Mesendoderm (in vitro differentiated cells): Measurements from ENCODE around the gene GSDMA.

Experiments
- DNase-seq: peaks from one replicate; pipeline ENCODE4 v3.0.0; 2013
- H2AK5ac ChIP-seq: 2 replicates; pipeline ENCODE4 v1.6.1; 2013; ENCODE audit warnings: low read length, inconsistent platforms
- H2BK120ac ChIP-seq: 2 replicates; pipeline ENCODE4 v1.6.1; 2013; ENCODE audit warnings: low read depth, mild to moderate bottlenecking, low read length, moderate library complexity, mixed read lengths
- H2BK15ac ChIP-seq: replicated peaks from 2 replicates; pipeline ENCODE4 v1.6.1; 2013; ENCODE audit warnings: low read depth, mild to moderate bottlenecking, moderate library complexity
- H2BK5ac ChIP-seq: 2 replicates; pipeline ENCODE4 v1.6.1; 2013; ENCODE audit warnings: low read length, inconsistent platforms
- H3K18ac ChIP-seq: 2 replicates; pipeline ENCODE4 v1.6.1; 2013; ENCODE audit warnings: mild to moderate bottlenecking, low read length, mixed read lengths
- H3K23ac ChIP-seq: one replicate; pipeline ENCODE4 v1.6.1; 2013; ENCODE audit warnings: low read length
- H3K27ac ChIP-seq: 2 replicates; pipeline ENCODE4 v1.5.1; 2013; ENCODE audit warnings: low read depth, mild to moderate bottlenecking, inconsistent platforms, low read length, moderate library complexity
- H3K27me3 ChIP-seq: 2 replicates; pipeline ENCODE4 v1.6.1; 2013; ENCODE audit warnings: low read length, control low read depth, mild to moderate bottlenecking, inconsistent platforms; ENCODE audit not compliant: insufficient read depth, poor library complexity
- H3K36me3 ChIP-seq: 2 replicates; pipeline ENCODE4 v1.6.1; 2013; ENCODE audit warnings: low read length, inconsistent platforms; ENCODE audit not compliant: control insufficient read depth, insufficient read depth
- H3K4ac ChIP-seq: one replicate; pipeline ENCODE4 v1.6.1; 2013; ENCODE audit warnings: low read depth, mild to moderate bottlenecking, low read length, moderate library complexity
- H3K4me1 ChIP-seq: 2 replicates; pipeline ENCODE4 v1.6.1; 2013; ENCODE audit warnings: low read depth, low read length, inconsistent platforms; ENCODE audit not compliant: control insufficient read depth
- H3K4me2 ChIP-seq: 2 replicates; pipeline ENCODE4 v1.6.1; 2013; ENCODE audit warnings: low read length
- H3K4me3 ChIP-seq: 2 replicates; pipeline ENCODE4 v1.5.1; 2013; ENCODE audit warnings: mild to moderate bottlenecking, low read length
- H3K56ac ChIP-seq: one replicate; pipeline ENCODE4 v1.6.1; 2013; ENCODE audit warnings: low read length
- H3K79me1 ChIP-seq: 2 replicates; pipeline ENCODE4 v1.6.1; 2013; ENCODE audit warnings: low read length, inconsistent platforms
- H3K79me2 ChIP-seq: 2 replicates; pipeline ENCODE4 v1.6.1; 2013; ENCODE audit warnings: mild to moderate bottlenecking, low read length; ENCODE audit not compliant: control insufficient read depth, insufficient read depth
- H3K9ac ChIP-seq: 2 replicates; pipeline ENCODE4 v1.6.1; 2013; ENCODE audit warnings: low read length, inconsistent platforms
- H4K5ac ChIP-seq: one replicate; pipeline ENCODE4 v1.6.1; 2013; ENCODE audit warnings: low read length
- H4K8ac ChIP-seq: one replicate; pipeline ENCODE4 v1.6.1; 2013; ENCODE audit warnings: low read depth, mild to moderate bottlenecking, control low read depth, low read length, moderate library complexity
- WGBS: extraction: QIAGEN DNeasy Blood & Tissue Kit; methylation state at CpG from one replicate; pipeline ENCODE4 v1.1.7; 2013; ENCODE audit warnings: low lambda C conversion rate, missing lambda C conversion rate; ENCODE audit not compliant: insufficient coverage; ENCODE audit errors: extremely low coverage; 5-methylcytosine and 5-hydroxymethylcytosine counted together
- small RNA-seq: library from polyadenylated mRNA; stranded (forward); fragments of <200 nt; extraction: miRNeasy Mini kit (QIAGEN cat#:217004); gene quantifications from one replicate; pipeline ENCODE3, GENCODE V24; 2013; ENCODE audit not compliant: insufficient read depth

The GSDMA gene

DNA sequence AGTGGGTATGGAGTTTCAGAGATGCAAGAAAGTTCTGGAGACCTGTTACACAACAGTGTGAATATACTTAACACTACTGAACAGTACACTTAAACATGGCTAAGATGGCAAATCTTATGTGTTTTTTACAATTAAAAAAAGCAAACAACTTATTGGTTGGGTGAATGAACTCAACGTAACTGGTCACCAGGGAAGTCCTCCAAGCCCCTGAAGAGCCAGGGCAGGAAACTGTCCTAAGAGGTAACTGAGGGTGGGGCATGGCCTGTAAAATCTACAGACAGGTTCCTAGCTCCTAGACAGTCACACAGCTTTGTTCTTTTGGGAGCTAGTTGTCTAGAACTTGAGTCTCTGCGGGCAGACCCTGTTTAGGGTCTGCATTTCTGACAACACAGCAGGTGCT lies 62.8 kb downstream of the GSDMA start:
- H3K4me3 ChIP-seq: no peak overlapping the region

DNA sequence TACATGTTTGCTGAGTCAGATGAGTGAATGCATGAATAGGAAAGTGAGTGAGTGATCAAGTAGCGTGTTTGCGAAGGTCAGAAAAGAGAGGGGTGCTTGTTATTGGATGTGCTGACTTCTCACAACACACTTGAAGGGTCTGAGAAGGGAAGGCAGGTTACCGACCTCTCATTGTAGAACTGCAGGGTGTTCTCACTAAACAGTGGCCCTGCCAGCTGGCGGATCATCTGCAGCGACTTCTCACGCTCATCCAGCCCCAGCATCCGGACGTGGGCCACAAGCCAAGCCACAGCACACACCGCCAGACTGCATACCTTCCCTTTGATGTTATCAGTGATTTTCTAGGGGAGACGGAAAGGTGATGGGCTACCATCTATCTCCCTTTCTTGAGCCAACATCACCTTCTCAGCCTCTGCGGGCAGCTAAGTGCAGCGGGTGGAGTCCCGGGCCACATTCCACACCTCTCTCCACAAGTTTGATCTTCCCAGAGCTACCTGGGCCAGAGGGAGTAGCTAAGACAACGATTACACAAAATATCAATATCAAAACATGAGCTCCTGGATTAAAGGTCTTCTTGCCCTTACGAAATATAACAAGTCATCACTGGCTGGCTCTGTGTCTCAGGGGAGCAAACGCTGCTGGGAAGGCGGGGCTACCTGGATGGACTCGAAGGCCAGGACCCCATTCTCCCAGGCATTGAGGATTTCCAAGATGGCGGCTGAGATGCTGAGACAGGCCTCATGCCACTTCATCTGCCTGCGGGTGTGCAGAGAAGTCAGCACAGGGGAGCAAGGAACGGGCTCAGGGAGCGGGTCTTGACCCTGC lies 63.4 kb downstream of the GSDMA start:
- no peak overlapping the region for H3K4ac ChIP-seq
- no peaks in the 10 kb centered on the region for H3K4me1 ChIP-seq
- H3K9ac ChIP-seq: no peak overlapping the region
- H3K36me3 ChIP-seq: peaks cover 20% of the 10 kb centered on the region
- H3K79me2 ChIP-seq: no peaks in the 10 kb centered on the region
- H3K79me1 ChIP-seq: no peaks in the 10 kb centered on the region
- no peak overlapping the region for H3K4me2 ChIP-seq
- H4K8ac ChIP-seq: no peak overlapping the region
- no peak overlapping the region for H2BK15ac ChIP-seq
- H2BK120ac ChIP-seq: no peak overlapping the region
- H2BK5ac ChIP-seq: no peak overlapping the region
- no peak overlapping the region for H3K23ac ChIP-seq
- H3K27ac ChIP-seq: no peak overlapping the region
- WGBS: no CpG with 5 or more reads among the region's 22 CpGs
- no peak overlapping the region for H4K5ac ChIP-seq
- H3K18ac ChIP-seq: no peak overlapping the region
- no peak overlapping the region for H2AK5ac ChIP-seq
- DNase-seq: no peak
- H3K4me3 ChIP-seq: no peak overlapping the region
- H3K27me3 ChIP-seq: no peaks in the 10 kb centered on the region
- peak overlapping the region; percentile 81 for H3K56ac ChIP-seq

More for the DNA sequence above, 62.8 kb downstream of the GSDMA start:
- Histone ChIP-seq H4K8ac (no peak overlapping the region), H3K23ac (no peak overlapping the region), H2AK5ac (no peak overlapping the region), H3K56ac (no peak overlapping the region), H3K4me1 (no peaks in the 10 kb centered on the region), H3K27ac (no peak overlapping the region), H3K4me2 (no peak overlapping the region), H3K18ac (no peak overlapping the region), H3K79me2 (no peaks in the 10 kb centered on the region), H3K27me3 (no peaks in the 10 kb centered on the region), H2BK120ac (no peak overlapping the region), H3K79me1 (no peaks in the 10 kb centered on the region), H4K5ac (no peak overlapping the region), H3K36me3 (peaks cover 16% of the 10 kb centered on the region), H3K4ac (no peak overlapping the region), H2BK5ac (no peak overlapping the region), H2BK15ac (no peak overlapping the region), H3K9ac (no peak overlapping the region)
- DNase-seq: no peak
- WGBS: no CpG with 5 or more reads among the region's 2 CpGs

DNA sequence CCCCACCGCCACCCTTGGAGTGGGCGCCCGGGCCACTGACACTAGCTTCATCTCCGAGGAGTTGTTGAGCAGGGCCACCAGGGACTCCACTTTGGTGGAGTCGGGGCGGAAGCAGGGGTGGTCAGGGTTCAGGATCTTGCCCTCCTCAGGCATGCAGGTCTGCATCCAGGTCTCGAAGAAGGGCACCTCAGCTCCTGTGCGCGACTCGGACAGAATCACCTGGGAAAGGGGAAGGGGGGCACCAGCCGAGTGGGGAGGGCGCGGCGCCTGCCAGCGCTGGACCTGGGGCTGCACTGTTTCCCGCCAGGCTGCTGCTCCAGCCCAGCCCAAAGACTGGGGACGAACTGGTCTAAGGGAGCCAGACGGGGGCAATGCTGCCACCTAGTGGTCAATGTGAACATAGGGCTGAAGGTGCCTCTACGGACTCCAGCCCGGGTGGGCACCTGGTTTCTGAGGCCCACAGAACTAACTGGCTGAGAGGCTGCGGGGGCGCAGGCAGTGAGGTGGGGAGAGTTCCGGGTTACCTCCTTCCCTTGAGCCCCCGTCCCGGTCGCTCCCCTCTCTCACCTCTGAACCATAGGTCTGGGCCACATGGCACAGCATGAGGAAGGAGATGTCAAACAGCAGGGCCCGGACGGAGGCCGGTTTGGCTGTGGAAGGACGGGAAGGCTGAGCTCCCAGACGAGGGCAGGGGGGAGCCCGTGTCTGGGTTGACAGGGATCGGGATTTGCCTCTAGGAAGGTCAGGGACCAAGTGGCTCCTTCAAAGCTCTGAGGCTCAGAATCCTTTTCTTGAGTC lies 64.2 kb downstream of the GSDMA start:
- WGBS: no CpG with 5 or more reads among the region's 33 CpGs
- peaks cover 19% of the 10 kb centered on the region for H3K36me3 ChIP-seq

More for the DNA sequence above, 64.2 kb downstream of the GSDMA start:
- H3K4me1 ChIP-seq: no peaks in the 10 kb centered on the region
- no peaks in the 10 kb centered on the region for H3K79me1 ChIP-seq
- peak overlapping the region; percentile 29 for H3K9ac ChIP-seq
- H2BK15ac ChIP-seq: no peak overlapping the region
- H2BK5ac ChIP-seq: no peak overlapping the region
- no peak overlapping the region for H4K8ac ChIP-seq
- no peak overlapping the region for H3K27ac ChIP-seq
- no peak overlapping the region for H3K4me2 ChIP-seq
- H3K4me3 ChIP-seq: no peak overlapping the region
- no peak overlapping the region for H3K18ac ChIP-seq
- H3K27me3 ChIP-seq: no peaks in the 10 kb centered on the region
- no peak overlapping the region for H3K23ac ChIP-seq
- no peaks in the 10 kb centered on the region for H3K79me2 ChIP-seq
- no peak overlapping the region for H3K4ac ChIP-seq
- H2BK120ac ChIP-seq: no peak overlapping the region
- H2AK5ac ChIP-seq: no peak overlapping the region
- peak overlapping the region; percentile 81 for H3K56ac ChIP-seq
- no peak overlapping the region for H4K5ac ChIP-seq
- DNase-seq: peak; percentile 88

Small RNAs within 50 kb of the gene (small RNA-seq; reads per million reads assigned to genes)
- 162 reads per million, percentile 97 among the genes with 10 or more reads in this experiment for gene SNORD124
